H7 (cell line): Measurements from ENCODE around the gene THSD4. TPM values are rescaled to one million over a fixed set of nuclear protein-coding genes. Genes with fewer than 3 reads are reported as not detected.

Source experiments
- DNase-seq: peaks from one replicate; pipeline ENCODE4 v3.0.0; 2012
- H3K27me3 ChIP-seq: 2 replicates; pipeline ENCODE4 v1.6.0; 2011; ENCODE audit warnings: mild to moderate bottlenecking, low read length; ENCODE audit not compliant: control insufficient read depth, insufficient read depth
- H3K36me3 ChIP-seq: replicated peaks from 2 replicates; pipeline ENCODE4 v1.5.1; 2011; ENCODE audit warnings: low read length; ENCODE audit not compliant: control insufficient read depth, insufficient read depth
- H3K4me3 ChIP-seq: 2 replicates; pipeline ENCODE4 v1.5.1; 2011; ENCODE audit warnings: low read depth, mild to moderate bottlenecking, control low read depth, low read length, moderate library complexity; ENCODE audit not compliant: insufficient read depth
- total RNA-seq: library from RNA; depleted of rRNA; stranded (reverse); fragments of >200 nt; shearing (Covaris generic); gene quantifications from 2 replicates; pipeline ENCODE4 v1.2.3, GENCODE V29; 2014

THSD4 gene
- total RNA-seq, 1 experiment from 2014 or later, result 3.9 TPM

DNA sequence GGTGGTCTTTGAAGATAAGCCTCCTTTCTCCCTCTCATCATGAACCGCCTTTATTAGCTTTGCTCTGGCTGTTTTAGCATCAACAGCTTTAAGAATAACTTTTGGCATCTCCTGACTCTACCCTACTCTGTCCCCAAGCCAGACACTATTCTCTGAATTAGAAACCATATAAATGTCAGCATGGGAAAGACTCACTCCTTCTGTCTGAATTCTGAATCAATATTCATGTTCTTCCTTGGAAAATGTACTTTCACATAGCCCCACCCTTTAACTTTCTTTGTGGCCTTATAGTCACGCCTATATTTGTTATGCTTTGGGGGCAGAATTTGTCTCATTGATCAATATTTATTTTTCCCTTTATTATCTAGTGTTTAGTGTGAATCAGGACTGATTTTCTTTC, 563.3 kb downstream of the THSD4 start:
- no peaks in the 10 kb centered on the region for H3K36me3 ChIP-seq
- no peak for DNase-seq
- no peak overlapping the region for H3K4me3 ChIP-seq
- no peaks in the 10 kb centered on the region for H3K27me3 ChIP-seq

GRCh38 chr15:71679223-71679792, 564.0 kb downstream of the THSD4 start:
- H3K27me3 ChIP-seq, result no peaks in the 10 kb centered on the region
- no peak overlapping the region for H3K4me3 ChIP-seq
- no peak for DNase-seq

GRCh38 chr15:71679793-71680353, 564.6 kb downstream of the THSD4 start:
- no peaks in the 10 kb centered on the region for H3K27me3 ChIP-seq
- no peak for DNase-seq
- H3K36me3 ChIP-seq, result no peaks in the 10 kb centered on the region
- H3K4me3 ChIP-seq, result no peak overlapping the region

More at GRCh38 chr15:71679223-71679792, 564.0 kb downstream of the THSD4 start:
- no peaks in the 10 kb centered on the region for H3K36me3 ChIP-seq

- DNase-seq, result no peak
- no peaks in the 10 kb centered on the region for H3K27me3 ChIP-seq
- H3K4me3 ChIP-seq, result no peak overlapping the region
- no peaks in the 10 kb centered on the region for H3K36me3 ChIP-seq
Observed at GRCh38 chr15:71682001-71682400, 566.7 kb downstream of the THSD4 start.

GRCh38 chr15:71683411-71684274, 568.4 kb downstream of the THSD4 start:
- DNase-seq, result no peak
- Histone ChIP-seq H3K4me3 (no peak overlapping the region), H3K36me3 (no peaks in the 10 kb centered on the region), H3K27me3 (no peaks in the 10 kb centered on the region)

DNA sequence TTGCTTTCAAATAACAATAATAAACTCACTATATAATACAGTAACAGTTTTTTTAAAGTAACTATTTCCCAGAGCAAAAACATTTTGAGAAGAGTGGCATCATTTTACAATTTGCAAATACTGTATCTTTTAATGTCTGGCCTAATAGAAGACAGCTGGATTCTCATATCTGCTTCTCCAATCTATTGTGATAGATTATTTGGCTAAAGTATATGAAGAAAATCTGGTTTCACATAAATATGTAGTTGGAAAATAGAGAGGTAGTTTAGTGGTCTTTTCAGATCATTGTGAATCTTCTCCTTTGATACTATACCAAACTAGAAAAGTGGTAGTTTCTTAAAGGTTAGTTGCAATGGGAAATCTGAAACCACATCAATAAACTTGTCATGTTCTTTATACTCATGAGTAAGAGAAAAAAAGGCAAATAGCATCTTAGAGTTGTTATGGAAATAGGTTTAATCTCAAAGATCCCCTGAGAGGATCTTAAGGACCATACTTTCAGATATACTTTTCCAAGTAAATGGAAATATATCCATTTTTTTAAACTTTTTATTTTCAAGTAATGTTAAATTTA, 570.2 kb downstream of the THSD4 start:
- Histone ChIP-seq H3K4me3 (no peak overlapping the region), H3K27me3 (no peaks in the 10 kb centered on the region), H3K36me3 (no peaks in the 10 kb centered on the region)
- DNase-seq, result no peak

GRCh38 chr15:71686221-71687050, 571.2 kb downstream of the THSD4 start:
- no peak overlapping the region for H3K4me3 ChIP-seq

GRCh38 chr15:71687902-71688508, 572.7 kb downstream of the THSD4 start:
- no peak for DNase-seq
- H3K36me3 ChIP-seq, result no peaks in the 10 kb centered on the region
- no peaks in the 10 kb centered on the region for H3K27me3 ChIP-seq
- H3K4me3 ChIP-seq, result no peak overlapping the region

More at GRCh38 chr15:71686221-71687050, 571.2 kb downstream of the THSD4 start:
- no peaks in the 10 kb centered on the region for H3K27me3 ChIP-seq
- H3K36me3 ChIP-seq, result no peaks in the 10 kb centered on the region
- no peak for DNase-seq

GRCh38 chr15:71688509-71689094, 573.3 kb downstream of the THSD4 start:
- Histone ChIP-seq H3K27me3 (no peaks in the 10 kb centered on the region), H3K4me3 (no peak overlapping the region), H3K36me3 (no peaks in the 10 kb centered on the region)
- no peak for DNase-seq

DNA sequence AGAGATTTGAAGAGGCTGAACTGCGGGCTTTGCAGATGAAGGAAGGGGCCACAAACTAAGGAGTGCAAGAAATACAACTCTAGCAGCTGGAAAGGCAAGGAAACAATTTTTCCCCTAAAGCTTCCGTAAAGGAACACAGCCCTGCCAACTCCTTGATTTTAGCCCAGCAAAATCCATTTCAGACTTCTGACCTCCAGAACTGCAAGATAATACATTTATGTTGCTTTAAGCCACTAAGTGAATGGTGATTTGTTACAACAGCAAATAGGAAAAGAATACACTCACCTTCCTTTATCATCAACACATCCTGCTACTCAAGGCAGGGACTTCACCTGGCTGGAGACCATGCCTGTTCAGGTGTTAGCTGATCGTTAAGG, 575.8 kb downstream of the THSD4 start:
- Histone ChIP-seq H3K4me3 (no peak overlapping the region), H3K27me3 (no peaks in the 10 kb centered on the region), H3K36me3 (no peaks in the 10 kb centered on the region)
- DNase-seq, result no peak

DNA sequence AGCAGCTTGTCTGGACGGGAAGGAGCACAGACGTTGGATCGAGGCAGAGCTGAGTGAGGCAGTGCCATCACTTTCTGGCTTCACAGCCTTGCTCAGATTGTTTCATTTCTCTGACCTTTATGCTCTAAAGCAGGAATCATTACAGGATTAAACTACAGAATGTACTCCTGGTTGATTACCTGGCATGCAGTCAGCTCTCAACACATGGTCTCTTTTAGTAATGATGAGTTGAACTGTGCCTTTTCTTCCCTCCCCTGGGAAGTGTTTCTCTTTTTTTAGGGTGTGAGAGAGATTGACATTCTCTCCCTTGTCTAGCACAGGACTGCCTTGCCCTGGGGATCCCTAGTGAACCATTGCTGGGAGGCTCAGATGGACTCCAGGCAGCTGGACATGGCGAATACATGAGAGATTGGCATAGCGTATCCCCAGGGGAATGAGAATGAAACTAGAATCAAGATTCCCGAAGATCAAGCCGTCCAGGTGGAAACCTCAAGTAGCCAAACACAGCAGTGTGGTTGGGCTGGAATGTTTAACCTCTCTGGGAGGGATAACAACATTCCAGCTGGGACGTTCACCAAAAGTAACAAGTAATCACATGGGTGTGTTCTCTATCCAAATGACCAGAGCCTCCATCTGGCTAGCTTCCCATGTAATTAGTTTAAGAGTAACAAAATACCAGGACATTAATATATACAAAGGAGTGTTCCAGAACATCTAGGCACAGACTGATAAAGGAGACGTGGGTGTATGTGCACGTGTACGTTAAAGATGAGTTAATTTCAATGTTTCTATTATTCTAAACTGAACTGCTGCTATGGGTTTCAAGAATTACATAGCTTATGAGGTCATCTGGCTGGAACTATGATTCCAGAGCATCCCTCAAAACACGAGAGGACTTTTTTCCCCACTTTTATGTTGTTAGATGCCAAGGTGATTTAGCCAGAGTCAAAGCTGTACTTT, 576.5 kb downstream of the THSD4 start:
- H3K27me3 ChIP-seq, result no peaks in the 10 kb centered on the region
- no peak for DNase-seq
- no peaks in the 10 kb centered on the region for H3K36me3 ChIP-seq
- H3K4me3 ChIP-seq, result no peak overlapping the region

GRCh38 chr15:71697236-71697635, 582.0 kb downstream of the THSD4 start:
- Histone ChIP-seq H3K4me3 (no peak overlapping the region), H3K36me3 (no peaks in the 10 kb centered on the region), H3K27me3 (no peaks in the 10 kb centered on the region)
- no peak for DNase-seq

- no peaks in the 10 kb centered on the region for H3K36me3 ChIP-seq
- no peaks in the 10 kb centered on the region for H3K27me3 ChIP-seq
- H3K4me3 ChIP-seq, result no peak overlapping the region
- no peak for DNase-seq
Observed at GRCh38 chr15:71698030-71698429, 582.8 kb downstream of the THSD4 start.
